H9 (cell line): ENCODE measurements around the gene PTPRR. TPM values are rescaled to one million over a fixed set of nuclear protein-coding genes. Genes with fewer than 3 reads are reported as not detected.

Experiments used
- DNase-seq: peaks from one replicate; pipeline ENCODE4 v3.0.0-alpha.2; 2017
- H2AFZ ChIP-seq: one replicate; pipeline ENCODE4 v1.6.1; 2013; ENCODE audit warnings: mild to moderate bottlenecking, low read length, control low read depth, moderate library complexity
- H2AK5ac ChIP-seq: 2 replicates; pipeline ENCODE4 v1.6.1; 2013; ENCODE audit warnings: low read length, control low read depth, mixed read lengths; ENCODE audit not compliant: insufficient read length
- H2BK120ac ChIP-seq: one replicate; pipeline ENCODE4 v1.6.1; 2013; ENCODE audit warnings: low read depth, mild to moderate bottlenecking, low read length, control low read depth, inconsistent platforms; ENCODE audit not compliant: poor library complexity, severe bottlenecking
- H2BK12ac ChIP-seq: 2 replicates; pipeline ENCODE4 v1.6.1; 2013; ENCODE audit warnings: low read length, control low read depth, mixed read lengths, low read depth; ENCODE audit not compliant: insufficient read length
- H2BK15ac ChIP-seq: 2 replicates; pipeline ENCODE4 v1.6.1; 2013; ENCODE audit warnings: low read depth, low read length, control low read depth
- H2BK20ac ChIP-seq: one replicate; pipeline ENCODE4 v1.6.1; 2013; ENCODE audit warnings: low read depth, mild to moderate bottlenecking, low read length, control low read depth, inconsistent platforms; ENCODE audit not compliant: poor library complexity, severe bottlenecking
- H2BK5ac ChIP-seq: 2 replicates; pipeline ENCODE4 v1.6.1; 2013; ENCODE audit warnings: low read length, control low read depth, mixed read lengths; ENCODE audit not compliant: insufficient read length
- H3K14ac ChIP-seq: 2 replicates; pipeline ENCODE4 v1.6.1; 2013; ENCODE audit warnings: low read length, control low read depth; ENCODE audit not compliant: insufficient read depth
- H3K18ac ChIP-seq: 2 replicates; pipeline ENCODE4 v1.6.1; 2013; ENCODE audit warnings: low read depth, mild to moderate bottlenecking, mixed read lengths, low read length, control low read depth; ENCODE audit not compliant: insufficient read length
- H3K23ac ChIP-seq: 2 replicates; pipeline ENCODE4 v1.6.1; 2013; ENCODE audit warnings: low read length, control low read depth, mixed read lengths, low read depth; ENCODE audit not compliant: insufficient read length
- H3K23me2 ChIP-seq: 2 replicates; pipeline ENCODE4 v1.6.1; 2013; ENCODE audit warnings: low read depth, mild to moderate bottlenecking, mixed read lengths, low read length, control low read depth; ENCODE audit not compliant: insufficient read length, poor library complexity, severe bottlenecking
- H3K27ac ChIP-seq: 2 replicates; pipeline ENCODE4 v1.5.1; 2013; ENCODE audit warnings: low read length, control low read depth, mixed read lengths, low read depth; ENCODE audit not compliant: insufficient read length
- H3K27me3 ChIP-seq: 2 replicates; pipeline ENCODE4 v1.6.1; 2013; ENCODE audit warnings: low read length, control low read depth, inconsistent platforms; ENCODE audit not compliant: insufficient read depth
- H3K4ac ChIP-seq: 2 replicates; pipeline ENCODE4 v1.6.1; 2013; ENCODE audit warnings: low read depth, mild to moderate bottlenecking, control low read depth, inconsistent platforms, low read length, moderate library complexity
- H3K4me1 ChIP-seq: 2 replicates; pipeline ENCODE4 v1.6.1; 2013; ENCODE audit warnings: low read length, control low read depth, inconsistent platforms; ENCODE audit not compliant: insufficient read depth
- H3K4me2 ChIP-seq: 2 replicates; pipeline ENCODE4 v1.6.1; 2013; ENCODE audit warnings: low read length, control low read depth, mixed read lengths; ENCODE audit not compliant: insufficient read length, insufficient read depth
- H3K56ac ChIP-seq: 2 replicates; pipeline ENCODE4 v1.6.1; 2013; ENCODE audit warnings: low read depth, mild to moderate bottlenecking, mixed read lengths, low read length, control low read depth; ENCODE audit not compliant: insufficient read length
- H3K79me1 ChIP-seq: 2 replicates; pipeline ENCODE4 v1.6.1; 2013; ENCODE audit warnings: low read depth, mild to moderate bottlenecking, moderate library complexity, low read length, control low read depth, inconsistent platforms; ENCODE audit not compliant: insufficient read depth, poor library complexity, severe bottlenecking
- H3K79me2 ChIP-seq: 2 replicates; pipeline ENCODE4 v1.6.1; 2013; ENCODE audit warnings: low read length, control low read depth, inconsistent platforms; ENCODE audit not compliant: insufficient read depth
- H3K9ac ChIP-seq: 2 replicates; pipeline ENCODE4 v1.6.1; 2013; ENCODE audit warnings: low read length, control low read depth, mixed read lengths; ENCODE audit not compliant: insufficient read length; ENCODE audit errors: extremely low read depth
- H3K9me3 ChIP-seq: one replicate; pipeline ENCODE4 v1.6.1; 2013; ENCODE audit warnings: low read depth, low read length, inconsistent platforms; ENCODE audit not compliant: control insufficient read depth
- H3T11ph ChIP-seq: one replicate; pipeline ENCODE4 v1.6.1; 2013; ENCODE audit warnings: mild to moderate bottlenecking, low read length, control low read depth, inconsistent platforms
- H4K20me1 ChIP-seq: one replicate; pipeline ENCODE4 v1.6.1; 2013; ENCODE audit not compliant: control insufficient read depth, insufficient read length, insufficient read depth
- H4K5ac ChIP-seq: 2 replicates; pipeline ENCODE4 v1.6.1; 2013; ENCODE audit warnings: low read depth, mild to moderate bottlenecking, mixed read lengths, low read length, control low read depth; ENCODE audit not compliant: insufficient read length
- H4K8ac ChIP-seq: replicated peaks from 2 replicates; pipeline ENCODE4 v1.6.1; 2013; ENCODE audit warnings: low read length, control low read depth, mixed read lengths, low read depth; ENCODE audit not compliant: insufficient read length
- H4K91ac ChIP-seq: 2 replicates; pipeline ENCODE4 v1.6.1; 2013; ENCODE audit warnings: low read depth, mild to moderate bottlenecking, moderate library complexity, mixed read lengths, low read length, control low read depth; ENCODE audit not compliant: insufficient read length
- H3K27ac Mint-ChIP-seq, 3 experiments: 2 replicates in 2 of 3; 3 replicates in 1 of 3; pipeline ENCODE4 v1.8.0; 2020 to 2021; ENCODE audit warnings: mixed read lengths in 3 of 3, mild to moderate bottlenecking in 1 of 3, moderate library complexity in 1 of 3
- H3K27me3 Mint-ChIP-seq: 2 replicates; pipeline ENCODE4 v1.8.0; 2021; ENCODE audit warnings: low read depth, mild to moderate bottlenecking, moderate library complexity, mixed read lengths
- H3K36me3 Mint-ChIP-seq, 3 experiments: 2 replicates in 2 of 3; 3 replicates in 1 of 3; pipeline ENCODE4 v1.8.0; 2020 to 2021; ENCODE audit warnings: low read depth in 3 of 3, mixed read lengths in 3 of 3; ENCODE audit not compliant: insufficient read depth in 1 of 3
- H3K4me1 Mint-ChIP-seq, 2 experiments: 2 replicates each; pipeline ENCODE4 v1.8.0; 2020; ENCODE audit warnings: mixed read lengths in 2 of 2
- H3K4me3 Mint-ChIP-seq, 2 experiments: 2 replicates in 1 of 2; 3 replicates in 1 of 2; pipeline ENCODE4 v1.8.0; 2020 to 2021; ENCODE audit warnings: mild to moderate bottlenecking in 2 of 2, mixed read lengths in 2 of 2, moderate library complexity in 1 of 2
- H3K9me3 Mint-ChIP-seq, 2 experiments: 2 replicates in 1 of 2; 3 replicates in 1 of 2; pipeline ENCODE4 v1.8.0; 2020; ENCODE audit warnings: mild to moderate bottlenecking in 2 of 2, mixed read lengths in 2 of 2, moderate library complexity in 1 of 2
- WGBS: extraction: QIAGEN DNeasy Blood & Tissue Kit; methylation state at CpG from one replicate; pipeline ENCODE4 v1.1.7; 2013; ENCODE audit warnings: missing lambda C conversion rate, low lambda C conversion rate, mixed read lengths; ENCODE audit not compliant: insufficient read length; ENCODE audit errors: extremely low coverage; 5-methylcytosine and 5-hydroxymethylcytosine counted together
- total RNA-seq: library from RNA; stranded (reverse); gene quantifications from 2 replicates; pipeline ENCODE4 v1.2.1, GENCODE V29; 2021
- TF ChIP-seq, protein P1 (sequence below): fragments of 200-600 bp; sonication (generic); conservative IDR thresholded peaks from 3 replicates; pipeline ENCODE4 v1.8.0; 2021; ENCODE audit warnings: antibody characterized with exemption, mild to moderate bottlenecking

Gene PTPRR
- total RNA-seq, 1 experiment from 2014 or later = 0.22 TPM

DNA sequence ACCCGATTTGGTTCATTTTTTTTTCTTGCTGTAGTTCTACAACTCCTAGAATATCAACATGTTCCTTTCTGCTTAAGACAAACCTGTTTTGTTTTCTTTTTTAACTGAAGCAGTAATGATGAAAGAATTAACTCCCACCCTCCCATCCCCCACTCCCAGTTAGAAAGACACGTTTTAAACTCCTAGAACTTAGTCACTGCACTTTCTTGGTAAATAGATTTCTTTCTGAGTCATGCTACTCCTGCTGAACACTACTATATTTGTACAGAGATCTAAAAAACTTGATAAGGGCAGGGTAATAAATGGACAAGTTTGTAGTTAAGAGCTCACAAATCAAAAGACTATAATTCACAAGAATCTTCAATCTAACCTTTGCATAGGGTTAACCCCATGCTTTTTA, 164.4 kb downstream of the PTPRR start:
- no peak overlapping the region for H3K4me2 ChIP-seq
- H2AFZ ChIP-seq = no peak overlapping the region
- no peaks in the 10 kb centered on the region for H3K27me3 ChIP-seq
- H2BK12ac ChIP-seq = no peak overlapping the region
- no peak overlapping the region for H2BK15ac ChIP-seq
- no peak overlapping the region for H3T11ph ChIP-seq
- H3K18ac ChIP-seq = no peak overlapping the region
- Mint-ChIP-seq H3K27me3 (no peaks in the 10 kb centered on the region), H3K27ac (peak overlapping the region in 1 of 3 experiments; percentile 54; a peak in 1 of 7 replicates), H3K4me3 (no peak overlapping the region), H3K4me1 (peaks cover 42 to 52% of the 10 kb centered on the region in 2 experiments), H3K36me3 (no peaks in the 10 kb centered on the region; a peak in 1 of 7 replicates), H3K9me3 (0 out of 5 replicates have a peak, but pooled peaks cover 0 to 2% of the 10 kb centered on the region in 2 experiments)
- WGBS = no CpG with 5 or more reads among the region's 2 CpGs
- no peak overlapping the region for H2AK5ac ChIP-seq
- no peak overlapping the region for H4K5ac ChIP-seq
- no peaks in the 10 kb centered on the region for H3K9me3 ChIP-seq
- no peak overlapping the region for H3K56ac ChIP-seq
- H3K23me2 ChIP-seq = no peaks in the 10 kb centered on the region
- no peak overlapping the region for H2BK20ac ChIP-seq
- H3K4me1 ChIP-seq = peaks cover 2% of the 10 kb centered on the region; the same call in 1 of the 2 replicates
- no peak overlapping the region for H2BK5ac ChIP-seq
- no peaks in the 10 kb centered on the region for H3K79me1 ChIP-seq
- TF ChIP-seq, protein P1, sequence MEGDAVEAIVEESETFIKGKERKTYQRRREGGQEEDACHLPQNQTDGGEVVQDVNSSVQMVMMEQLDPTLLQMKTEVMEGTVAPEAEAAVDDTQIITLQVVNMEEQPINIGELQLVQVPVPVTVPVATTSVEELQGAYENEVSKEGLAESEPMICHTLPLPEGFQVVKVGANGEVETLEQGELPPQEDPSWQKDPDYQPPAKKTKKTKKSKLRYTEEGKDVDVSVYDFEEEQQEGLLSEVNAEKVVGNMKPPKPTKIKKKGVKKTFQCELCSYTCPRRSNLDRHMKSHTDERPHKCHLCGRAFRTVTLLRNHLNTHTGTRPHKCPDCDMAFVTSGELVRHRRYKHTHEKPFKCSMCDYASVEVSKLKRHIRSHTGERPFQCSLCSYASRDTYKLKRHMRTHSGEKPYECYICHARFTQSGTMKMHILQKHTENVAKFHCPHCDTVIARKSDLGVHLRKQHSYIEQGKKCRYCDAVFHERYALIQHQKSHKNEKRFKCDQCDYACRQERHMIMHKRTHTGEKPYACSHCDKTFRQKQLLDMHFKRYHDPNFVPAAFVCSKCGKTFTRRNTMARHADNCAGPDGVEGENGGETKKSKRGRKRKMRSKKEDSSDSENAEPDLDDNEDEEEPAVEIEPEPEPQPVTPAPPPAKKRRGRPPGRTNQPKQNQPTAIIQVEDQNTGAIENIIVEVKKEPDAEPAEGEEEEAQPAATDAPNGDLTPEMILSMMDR = no peak
- no peak overlapping the region for H4K91ac ChIP-seq
- no peak overlapping the region for H3K9ac ChIP-seq
- H3K23ac ChIP-seq = no peak overlapping the region
- no peaks in the 10 kb centered on the region for H3K79me2 ChIP-seq
- no peaks in the 10 kb centered on the region for H4K20me1 ChIP-seq
- DNase-seq = no peak
- no peak overlapping the region for H3K4ac ChIP-seq
- H3K14ac ChIP-seq = no peak overlapping the region
- no peak overlapping the region for H3K27ac ChIP-seq
- no peak overlapping the region for H4K8ac ChIP-seq
- no peak overlapping the region for H2BK120ac ChIP-seq
